SJCRH30 (cell line): ENCODE results near the gene VEZF1. TPM values are rescaled to one million over a fixed set of nuclear protein-coding genes. Genes with fewer than 3 reads are reported as not detected.
"Not testable (repeated sequence)": the region's sequence is repeated elsewhere in the genome, so short reads cannot be mapped to it uniquely, and the experiment has no call there.

Experiments
- DNase-seq, 2 experiments: peaks; one replicate each; pipeline ENCODE4 v3.0.0-alpha.2; 2015 to 2020
- H3K27ac ChIP-seq: fragments of 250-450 bp; sonication (Bioruptor Pico); 2 replicates; pipeline ENCODE4 v1.5.1; 2020; ENCODE audit warnings: mild to moderate bottlenecking, moderate library complexity
- H3K27me3 ChIP-seq: fragments of 250-450 bp; sonication (Bioruptor Pico); 2 replicates; pipeline ENCODE4 v1.5.1; 2020; ENCODE audit warnings: mild to moderate bottlenecking, moderate library complexity
- H3K36me3 ChIP-seq: fragments of 250-450 bp; sonication (Bioruptor Pico); 2 replicates; pipeline ENCODE4 v1.5.1; 2020; ENCODE audit warnings: mild to moderate bottlenecking, moderate library complexity
- H3K4me1 ChIP-seq: fragments of 250-450 bp; sonication (Bioruptor Pico); 2 replicates; pipeline ENCODE4 v1.5.1; 2020; ENCODE audit warnings: mild to moderate bottlenecking, moderate library complexity
- H3K4me3 ChIP-seq: fragments of 250-450 bp; sonication (Bioruptor Pico); 2 replicates; pipeline ENCODE4 v1.5.1; 2020; ENCODE audit warnings: mild to moderate bottlenecking, moderate library complexity
- H3K9me3 ChIP-seq: fragments of 250-450 bp; sonication (Bioruptor Pico); replicated peaks from 2 replicates; pipeline ENCODE4 v1.5.1; 2020; ENCODE audit warnings: mild to moderate bottlenecking, moderate library complexity
- total RNA-seq: library from RNA; depleted of rRNA; stranded (reverse); fragments of >200 nt; shearing (Covaris generic); gene quantifications from 2 replicates; pipeline ENCODE4 v1.2.3, GENCODE V29; 2014

Gene VEZF1
- total RNA-seq, 1 experiment from 2014 or later = 78.9 TPM

DNA sequence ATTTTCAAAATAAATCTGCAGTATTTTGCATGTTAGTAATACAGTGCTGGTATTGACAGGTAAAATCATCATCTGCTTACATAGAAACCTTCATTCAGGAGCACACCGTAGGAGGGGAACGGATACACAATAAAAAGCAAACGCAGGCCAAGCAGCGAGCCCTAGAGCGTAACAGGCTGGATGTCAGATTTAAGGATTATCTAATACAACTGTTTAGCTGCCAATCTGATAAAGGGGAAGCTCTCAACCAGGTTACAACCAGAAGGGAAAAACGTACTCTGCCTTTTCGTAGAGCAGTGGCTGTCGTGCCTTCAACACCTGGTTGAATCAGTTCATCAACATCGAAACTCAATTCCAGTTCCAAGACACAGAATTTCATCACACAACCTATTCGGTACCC is 16.5 kb downstream of the VEZF1 start:
- H3K4me1 ChIP-seq = no peaks in the 10 kb centered on the region
- H3K36me3 ChIP-seq = peaks cover 39% of the 10 kb centered on the region
- no peak overlapping the region for H3K4me3 ChIP-seq
- no peak for DNase-seq
- H3K27ac ChIP-seq = no peak overlapping the region
- no peaks in the 10 kb centered on the region for H3K9me3 ChIP-seq
- no peaks in the 10 kb centered on the region for H3K27me3 ChIP-seq

DNA sequence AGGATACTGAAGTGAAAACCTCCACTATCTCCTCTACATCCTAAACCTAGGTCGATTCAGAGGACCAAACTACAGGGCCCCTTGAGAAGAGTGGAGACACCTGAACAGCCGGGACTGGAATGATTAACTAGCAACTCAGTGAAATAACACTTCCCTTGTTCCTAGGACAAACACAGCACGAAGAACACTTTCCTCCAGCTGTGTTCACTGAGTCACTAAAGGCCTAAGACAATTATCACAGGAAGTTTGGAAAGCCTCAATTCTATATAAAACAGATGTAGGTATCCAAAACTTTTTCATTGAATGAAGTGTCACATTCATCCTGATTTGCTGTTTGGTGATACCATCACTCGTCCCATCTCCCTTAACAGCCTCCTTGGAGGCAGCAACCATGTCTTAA is 17.3 kb downstream of the VEZF1 start:
- H3K36me3 ChIP-seq = peaks cover 32% of the 10 kb centered on the region
- DNase-seq = no peak
- no peak overlapping the region for H3K27ac ChIP-seq
- H3K4me3 ChIP-seq = no peak overlapping the region
- no peaks in the 10 kb centered on the region for H3K27me3 ChIP-seq
- no peaks in the 10 kb centered on the region for H3K9me3 ChIP-seq
- no peaks in the 10 kb centered on the region for H3K4me1 ChIP-seq

GRCh38 chr17:57968456-57968855 is 19.6 kb downstream of the VEZF1 start:
- no peaks in the 10 kb centered on the region for H3K27me3 ChIP-seq
- no peak overlapping the region for H3K4me3 ChIP-seq
- H3K36me3 ChIP-seq = peaks cover 13% of the 10 kb centered on the region
- H3K9me3 ChIP-seq = no peaks in the 10 kb centered on the region
- H3K27ac ChIP-seq = no peak overlapping the region
- H3K4me1 ChIP-seq = no peaks in the 10 kb centered on the region
- DNase-seq = no peak

DNA sequence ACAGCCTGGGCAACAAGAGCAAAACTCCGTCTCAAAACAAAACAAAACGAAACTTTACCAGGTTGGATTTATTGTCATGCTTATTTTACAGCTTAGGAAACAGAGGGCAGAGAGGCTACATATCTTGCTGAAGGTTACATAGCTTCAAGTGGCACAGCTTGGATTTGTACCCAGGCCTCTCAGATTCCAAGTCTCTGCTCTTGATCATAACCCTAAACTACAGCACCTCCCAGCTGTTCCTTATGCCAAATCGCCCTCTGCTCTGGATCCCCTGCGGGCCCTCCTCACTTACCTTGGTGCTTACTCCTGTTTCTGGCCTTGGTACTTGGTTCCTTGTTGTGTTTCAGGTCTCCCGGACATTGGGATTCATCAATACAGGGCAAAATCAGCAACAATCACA is 21.2 kb downstream of the VEZF1 start:
- no peak for DNase-seq
- H3K27me3 ChIP-seq = no peaks in the 10 kb centered on the region
- no peaks in the 10 kb centered on the region for H3K36me3 ChIP-seq
- no peaks in the 10 kb centered on the region for H3K4me1 ChIP-seq
- no peak overlapping the region for H3K27ac ChIP-seq
- H3K9me3 ChIP-seq = no peaks in the 10 kb centered on the region
- no peak overlapping the region for H3K4me3 ChIP-seq

DNA sequence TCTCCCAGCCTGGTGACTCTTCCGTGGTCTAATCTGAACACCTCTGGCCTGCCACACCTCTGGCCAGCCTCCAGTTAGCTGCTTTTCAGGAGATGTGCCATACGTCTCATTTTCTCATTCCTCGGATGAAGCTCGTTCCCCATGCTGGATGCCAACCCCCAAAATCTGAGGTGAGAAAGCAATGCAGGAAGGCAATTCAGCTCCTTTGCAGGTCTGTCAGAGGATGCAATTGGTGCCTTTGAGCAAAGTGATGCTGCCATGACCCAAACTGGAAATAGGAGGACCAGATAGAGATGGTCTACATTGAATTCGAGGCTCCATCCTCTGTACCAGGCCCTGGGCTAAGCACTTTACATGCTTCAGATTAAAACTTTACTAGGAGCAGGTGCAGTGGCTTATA is 21.8 kb downstream of the VEZF1 start:
- Histone ChIP-seq H3K27me3 (no peaks in the 10 kb centered on the region), H3K36me3 (no peaks in the 10 kb centered on the region), H3K27ac (no peak overlapping the region), H3K9me3 (no peaks in the 10 kb centered on the region), H3K4me3 (no peak overlapping the region), H3K4me1 (no peaks in the 10 kb centered on the region)
- no peak for DNase-seq

DNA sequence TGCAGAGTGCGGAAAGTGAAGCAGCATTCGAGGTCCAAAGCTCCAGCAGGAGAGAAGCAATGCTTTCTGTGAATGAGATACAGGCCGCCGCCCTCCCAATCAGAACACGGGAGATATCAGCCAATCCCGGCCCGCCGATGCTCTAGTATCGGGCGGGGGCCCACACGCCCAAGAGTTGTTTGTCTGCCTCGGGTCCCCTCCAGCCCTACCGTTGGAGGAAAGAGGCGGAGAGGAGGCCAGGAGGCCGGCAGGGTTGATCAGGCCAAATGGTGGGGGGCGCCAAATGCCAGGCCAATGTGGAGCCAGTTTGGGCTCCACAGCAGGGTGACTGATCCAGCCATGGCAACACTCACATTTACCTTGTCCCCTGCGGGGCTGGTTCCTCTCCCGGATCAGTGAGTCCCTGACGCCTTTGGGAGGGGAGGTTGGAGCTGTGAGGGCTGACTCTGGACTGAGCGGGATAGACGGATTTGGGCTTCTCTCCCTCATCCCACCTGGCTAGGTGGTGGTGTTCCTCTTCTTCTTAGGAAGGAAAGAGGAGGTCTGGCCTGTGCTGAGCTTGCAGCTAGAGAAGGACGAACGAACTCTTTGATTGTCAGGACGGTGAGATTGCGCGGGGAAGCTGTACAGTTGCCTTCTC is 22.4 kb downstream of the VEZF1 start:
- H3K27me3 ChIP-seq = no peaks in the 10 kb centered on the region
- no peaks in the 10 kb centered on the region for H3K4me1 ChIP-seq
- H3K4me3 ChIP-seq = no peak overlapping the region
- H3K36me3 ChIP-seq = no peaks in the 10 kb centered on the region
- H3K27ac ChIP-seq = no peak overlapping the region
- no peaks in the 10 kb centered on the region for H3K9me3 ChIP-seq
- DNase-seq = no peak

GRCh38 chr17:57963149-57963511 is 24.9 kb downstream of the VEZF1 start:
- Histone ChIP-seq H3K27ac (no peak overlapping the region), H3K4me3 (no peak overlapping the region), H3K9me3 (no peaks in the 10 kb centered on the region), H3K4me1 (no peaks in the 10 kb centered on the region), H3K36me3 (no peaks in the 10 kb centered on the region), H3K27me3 (no peaks in the 10 kb centered on the region)
- no peak for DNase-seq

DNA sequence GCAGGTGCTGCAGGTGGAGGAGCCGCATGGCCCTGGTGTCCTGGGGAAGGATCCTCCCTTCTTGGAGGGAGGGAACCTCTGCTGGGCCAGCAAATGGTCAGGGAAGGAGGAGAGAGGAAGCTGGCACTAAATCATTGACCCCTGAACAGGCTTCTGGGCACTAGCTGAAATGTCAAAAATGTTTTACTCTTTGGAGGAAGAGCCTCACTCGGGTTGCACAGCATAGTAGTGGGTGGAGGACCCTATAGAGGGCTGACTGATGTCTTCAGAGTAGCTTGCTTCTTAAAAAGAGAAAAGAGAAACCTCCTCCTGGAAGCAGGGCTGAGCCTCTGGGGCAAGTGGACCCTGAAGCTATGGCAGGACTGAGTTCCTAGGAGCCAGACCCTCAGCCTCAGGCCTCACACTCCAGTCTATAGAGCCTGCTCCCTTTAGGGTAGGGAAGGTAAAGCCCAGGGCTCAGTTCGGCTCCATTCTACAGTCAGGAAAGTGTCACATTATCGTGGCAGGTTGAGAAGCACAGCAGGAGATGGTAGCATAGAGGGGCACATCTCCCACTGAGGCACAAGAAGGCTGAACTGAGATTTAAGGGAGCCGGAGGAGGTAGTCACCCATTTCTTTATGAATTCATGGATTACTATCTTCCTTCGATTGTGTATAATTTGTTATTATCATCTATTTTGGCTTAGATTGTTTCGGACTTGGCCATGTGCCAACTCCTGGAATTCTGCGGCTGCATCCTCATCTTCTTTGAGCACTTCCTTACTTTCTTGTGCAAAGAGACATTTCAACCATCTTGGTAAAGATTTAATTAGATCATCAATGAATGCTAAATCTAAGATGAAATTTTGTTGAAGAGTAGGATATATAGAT is 25.5 kb downstream of the VEZF1 start:
- no peaks in the 10 kb centered on the region for H3K27me3 ChIP-seq
- no peak overlapping the region for H3K27ac ChIP-seq
- H3K36me3 ChIP-seq = no peaks in the 10 kb centered on the region
- no peaks in the 10 kb centered on the region for H3K9me3 ChIP-seq
- no peaks in the 10 kb centered on the region for H3K4me1 ChIP-seq
- no peak overlapping the region for H3K4me3 ChIP-seq
- no peak for DNase-seq

GRCh38 chr17:57959929-57960328 is 28.1 kb downstream of the VEZF1 start:
- Histone ChIP-seq H3K4me3 (no peak overlapping the region), H3K27me3 (no peaks in the 10 kb centered on the region), H3K9me3 (no peaks in the 10 kb centered on the region), H3K27ac (no peak overlapping the region), H3K36me3 (no peaks in the 10 kb centered on the region), H3K4me1 (peaks cover 14% of the 10 kb centered on the region)
- DNase-seq = no peak

GRCh38 chr17:57958391-57958790 is 29.7 kb downstream of the VEZF1 start:
- not testable (repeated sequence) for H3K27me3 ChIP-seq

DNA sequence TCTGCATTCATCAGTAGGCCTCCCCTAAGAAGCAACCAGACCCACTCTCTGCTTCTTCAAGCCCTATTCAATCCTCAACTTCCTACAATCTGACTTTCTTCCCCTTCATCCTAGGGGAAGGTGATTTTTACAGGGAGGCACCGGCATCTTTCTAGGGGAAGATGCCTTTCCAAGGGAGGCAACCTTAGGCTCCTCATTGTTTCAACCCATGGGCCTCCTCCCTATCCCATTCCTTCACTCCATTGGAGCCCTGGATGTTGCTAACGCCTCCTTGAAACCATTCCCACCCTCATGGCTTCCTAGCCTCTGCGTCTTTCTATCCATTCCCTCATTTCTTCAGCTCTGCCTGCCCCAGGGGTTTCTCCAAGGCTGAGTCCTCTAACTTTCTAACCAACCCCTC is 30.2 kb downstream of the VEZF1 start:
- Histone ChIP-seq H3K36me3 (no peaks in the 10 kb centered on the region), H3K4me1 (peaks cover 19% of the 10 kb centered on the region), H3K9me3 (no peaks in the 10 kb centered on the region), H3K4me3 (no peak overlapping the region), H3K27ac (no peak overlapping the region), H3K27me3 (no peaks in the 10 kb centered on the region)
- DNase-seq = no peak

More at GRCh38 chr17:57958391-57958790, 29.7 kb downstream of the VEZF1 start:
- DNase-seq, H3K36me3 ChIP-seq, H3K4me3 ChIP-seq, H3K27ac ChIP-seq, H3K9me3 ChIP-seq: not testable (repeated sequence)
- peaks cover 19% of the 10 kb centered on the region for H3K4me1 ChIP-seq

DNA sequence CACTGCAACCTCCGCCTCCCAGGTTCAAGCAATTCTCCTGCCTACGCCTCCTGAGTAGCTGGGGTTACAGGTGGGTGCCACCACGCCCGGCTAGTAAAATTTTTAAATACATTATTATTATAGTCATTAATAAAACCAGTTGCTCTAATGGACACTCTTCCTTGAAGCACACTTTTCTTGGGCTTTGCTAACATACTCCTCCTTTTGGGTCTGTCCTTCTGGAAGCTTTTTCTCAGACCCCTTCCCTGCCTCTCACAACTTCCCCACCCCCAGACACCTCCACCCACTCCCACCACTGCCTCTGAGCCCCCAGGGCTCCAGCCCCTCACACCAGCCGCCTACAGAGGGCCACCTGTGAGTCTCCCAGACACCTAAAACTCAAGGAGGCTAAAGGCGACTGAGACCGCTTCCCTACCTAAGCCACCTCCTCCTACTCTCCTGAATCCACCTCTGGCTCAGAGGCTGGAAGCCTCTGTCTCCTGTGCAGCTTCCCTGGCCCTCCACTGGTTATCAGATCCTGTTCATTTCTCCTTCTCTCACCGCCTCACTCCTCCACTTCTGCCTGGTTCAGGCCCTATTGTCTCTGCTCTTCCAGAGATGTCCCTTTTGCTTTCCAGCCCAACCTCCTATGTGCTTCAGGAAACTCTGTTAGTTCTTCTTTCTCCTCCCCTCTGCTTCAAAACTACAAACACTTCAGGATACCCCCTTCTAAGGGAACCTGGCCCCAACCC is 30.8 kb downstream of the VEZF1 start:
- DNase-seq = no peak
- no peaks in the 10 kb centered on the region for H3K9me3 ChIP-seq
- no peaks in the 10 kb centered on the region for H3K36me3 ChIP-seq
- no peak overlapping the region for H3K27ac ChIP-seq
- peaks cover 22% of the 10 kb centered on the region for H3K4me1 ChIP-seq
- H3K27me3 ChIP-seq = no peaks in the 10 kb centered on the region
- H3K4me3 ChIP-seq = no peak overlapping the region

- no peaks in the 10 kb centered on the region for H3K27me3 ChIP-seq
- no peaks in the 10 kb centered on the region for H3K36me3 ChIP-seq
- no peak overlapping the region for H3K27ac ChIP-seq
- DNase-seq = peak in 1 of 2 experiments; percentile 60
- H3K4me1 ChIP-seq = peaks cover 22% of the 10 kb centered on the region
- no peaks in the 10 kb centered on the region for H3K9me3 ChIP-seq
- H3K4me3 ChIP-seq = no peak overlapping the region; the same call in 1 of the 2 replicates
These were observed 31.5 kb downstream of the VEZF1 start for GRCh38 chr17:57956291-57957119.

GRCh38 chr17:57955183-57955931 is 32.7 kb downstream of the VEZF1 start, which contains the start of gene CUEDC1:
Gene CUEDC1, minus strand, starts transcription at chr17:57955412. Its CDS starts 69,848 bp downstream, at chr17:57885564.
- Histone ChIP-seq H3K9me3 (no peaks in the 10 kb centered on the region), H3K4me3 (peak within 1 kb of the TSS; percentile 87), H3K27ac (peak within 1 kb of the TSS; percentile 79), H3K27me3 (no peaks in the 10 kb centered on the region), H3K36me3 (no peaks in the 10 kb centered on the region), H3K4me1 (peaks cover 25% of the 10 kb centered on the region)
- DNase-seq = peak; percentile 67 to 70
